ENCODE measurements around the gene CCSER1.
"Not testable (repeated sequence)": the region's sequence is repeated elsewhere in the genome, so short reads cannot be mapped to it uniquely, and the experiment has no call there.

The CCSER1 gene

DNA sequence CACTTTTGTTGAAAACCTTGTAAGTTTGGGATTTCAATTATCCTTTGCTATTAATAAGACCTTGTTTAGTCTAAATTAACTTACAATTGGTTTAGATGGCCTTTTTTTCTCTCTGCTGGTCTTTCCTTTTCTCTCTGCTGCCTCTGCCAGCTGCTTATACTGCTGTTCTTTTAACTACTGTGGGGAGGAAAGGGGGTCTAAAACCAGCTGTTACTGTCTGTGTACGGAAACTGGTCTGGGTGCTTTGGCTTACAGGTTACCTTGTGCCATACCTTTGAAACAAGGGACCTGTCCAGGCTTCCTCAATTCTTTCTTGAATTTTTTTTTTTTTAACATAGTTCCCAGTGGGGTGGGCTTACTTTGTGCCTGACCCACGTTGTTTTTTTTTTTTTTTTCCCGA lies 1230.8 kb downstream of the CCSER1 start:
- H3K9me3 ChIP-seq (ENCODE audit: control insufficient read depth, low read depth, low read length); H3K4me1 ChIP-seq (ENCODE audit: control insufficient read depth, low read depth, low read length); H3K4me3 ChIP-seq (ENCODE audit: low read length); H3K27me3 ChIP-seq (ENCODE audit: control insufficient read depth, insufficient read depth, low read length); H3K27ac ChIP-seq (ENCODE audit: low read length); H3K9ac ChIP-seq (ENCODE audit: low read length); H3K36me3 ChIP-seq (ENCODE audit: control insufficient read depth, low read depth, low read length): not testable (repeated sequence)

DNA sequence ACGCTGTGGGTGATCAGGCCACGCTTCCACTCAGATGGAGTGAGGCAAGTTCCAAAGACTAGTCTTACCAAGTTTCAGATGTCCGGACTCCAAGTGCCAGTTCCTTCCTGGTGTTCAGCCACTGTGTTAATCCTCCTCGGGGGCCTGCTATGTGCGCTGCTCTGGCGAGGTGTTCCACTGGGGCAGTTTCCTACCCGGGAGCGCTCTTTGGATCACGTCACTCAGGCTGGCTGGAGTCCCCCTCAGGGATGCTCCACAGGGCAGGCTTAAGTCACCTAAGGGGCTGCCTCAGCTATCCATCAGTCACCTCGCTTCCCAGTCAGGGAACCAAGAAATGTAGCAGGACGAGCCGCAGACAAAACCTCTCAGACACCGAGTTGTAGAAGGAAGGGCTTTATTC lies 1231.4 kb downstream of the CCSER1 start:
- not testable (repeated sequence) for H3K4me1 ChIP-seq (ENCODE audit: control insufficient read depth, low read depth, low read length); H3K36me3 ChIP-seq (ENCODE audit: control insufficient read depth, low read depth, low read length); H3K4me3 ChIP-seq (ENCODE audit: low read length); H3K9ac ChIP-seq (ENCODE audit: low read length); H3K27me3 ChIP-seq (ENCODE audit: control insufficient read depth, insufficient read depth, low read length); H3K9me3 ChIP-seq (ENCODE audit: control insufficient read depth, low read depth, low read length); H3K27ac ChIP-seq (ENCODE audit: low read length)

DNA sequence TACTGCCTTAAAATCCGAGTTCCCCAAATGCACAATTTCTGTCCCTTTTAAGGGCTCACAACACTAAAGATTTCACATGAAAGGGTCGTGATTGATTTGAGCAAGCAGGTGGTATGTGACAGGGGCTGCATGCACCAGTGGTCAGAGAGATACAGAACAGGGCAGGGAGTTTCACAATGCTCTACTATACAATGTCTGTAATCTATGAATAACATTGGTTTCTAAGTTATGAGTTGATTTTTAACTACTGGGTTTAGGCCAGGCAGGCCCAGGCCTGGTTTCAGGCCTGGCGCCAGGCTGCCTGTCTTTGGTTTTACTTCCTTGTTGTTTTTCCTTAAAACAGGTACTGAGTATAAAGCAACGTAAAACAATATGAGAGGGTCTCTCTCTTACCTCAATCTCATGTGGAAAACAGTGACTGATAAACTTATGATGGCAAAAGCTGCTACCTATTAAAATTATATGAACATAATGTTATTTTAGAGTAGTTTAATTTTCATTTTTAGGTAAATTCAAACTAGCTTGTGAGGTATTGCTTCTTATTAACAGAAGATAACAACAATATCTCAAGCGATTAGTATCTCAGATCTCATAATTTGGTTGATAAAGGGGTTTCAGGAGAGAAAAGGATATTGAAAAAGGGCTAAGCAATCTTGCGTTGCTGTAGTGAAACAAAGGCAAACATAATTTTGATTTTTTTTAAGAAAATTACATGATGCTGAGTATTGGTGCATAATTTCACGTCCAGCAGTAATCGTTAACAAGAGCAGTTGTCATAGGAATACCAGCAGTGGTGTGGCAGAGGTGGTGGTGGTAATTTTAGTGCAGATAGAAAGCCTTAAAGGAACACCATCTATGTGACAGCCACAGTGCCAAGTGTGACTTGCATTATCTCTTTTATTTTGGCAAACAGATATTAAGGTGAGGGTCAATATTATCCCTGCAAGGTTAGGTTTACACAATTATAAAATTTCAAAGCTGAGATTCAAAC lies 1232.1 kb downstream of the CCSER1 start:
- Histone ChIP-seq H3K4me3 (ENCODE audit: low read length) (no peak overlapping the region), H3K4me1 (ENCODE audit: control insufficient read depth, low read depth, low read length) (no peaks in the 10 kb centered on the region), H3K9ac (ENCODE audit: low read length) (no peak overlapping the region), H3K36me3 (ENCODE audit: control insufficient read depth, low read depth, low read length) (no peaks in the 10 kb centered on the region), H3K9me3 (ENCODE audit: control insufficient read depth, low read depth, low read length) (no peaks in the 10 kb centered on the region), H3K27ac (ENCODE audit: low read length) (no peak overlapping the region), H3K27me3 (ENCODE audit: control insufficient read depth, insufficient read depth, low read length) (no peaks in the 10 kb centered on the region)

DNA sequence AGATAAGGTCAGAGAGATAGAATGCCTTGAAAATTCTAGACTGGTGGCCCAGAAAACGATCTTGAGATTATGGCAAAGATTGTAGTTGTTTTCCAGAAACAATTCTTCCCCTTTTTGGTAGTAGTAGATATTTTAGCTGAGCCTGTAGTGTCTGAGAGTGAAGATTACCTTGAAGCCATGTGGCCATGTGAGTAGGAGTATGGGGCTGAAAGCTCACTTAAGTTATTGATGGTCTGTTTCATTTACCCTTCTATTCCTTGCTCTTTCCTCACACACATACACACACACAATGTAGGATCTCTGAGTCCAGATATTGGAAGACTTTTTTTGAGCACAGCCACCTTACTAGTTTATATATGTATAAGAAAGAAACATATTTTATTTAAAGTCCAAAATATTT lies 1234.9 kb downstream of the CCSER1 start:
- Histone ChIP-seq H3K27ac (ENCODE audit: low read length) (no peak overlapping the region), H3K27me3 (ENCODE audit: control insufficient read depth, insufficient read depth, low read length) (no peaks in the 10 kb centered on the region), H3K9me3 (ENCODE audit: control insufficient read depth, low read depth, low read length) (no peaks in the 10 kb centered on the region), H3K4me3 (ENCODE audit: low read length) (no peak overlapping the region), H3K4me1 (ENCODE audit: control insufficient read depth, low read depth, low read length) (no peaks in the 10 kb centered on the region), H3K9ac (ENCODE audit: low read length) (no peak overlapping the region), H3K36me3 (ENCODE audit: control insufficient read depth, low read depth, low read length) (no peaks in the 10 kb centered on the region)

DNA sequence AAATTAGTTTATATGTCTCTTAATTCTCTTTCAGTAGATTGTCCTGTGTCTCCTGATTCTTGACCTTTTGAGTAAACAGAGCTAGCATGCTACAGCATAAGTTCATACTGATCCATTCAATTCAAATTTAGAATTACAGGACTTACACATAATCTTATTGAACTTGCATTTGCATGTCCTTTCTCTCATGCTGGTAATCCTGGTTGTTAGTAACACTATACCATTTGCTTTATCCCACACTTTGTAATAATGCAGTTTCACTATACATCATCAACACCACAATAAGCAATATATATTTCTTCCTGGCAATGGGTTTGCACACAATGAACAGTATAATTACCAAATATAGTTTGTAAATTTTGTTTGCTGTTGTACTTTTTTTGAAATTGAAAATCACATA lies 1239.4 kb downstream of the CCSER1 start:
- no peak overlapping the region for H3K4me3 ChIP-seq (ENCODE audit: low read length)
- no peaks in the 10 kb centered on the region for H3K36me3 ChIP-seq (ENCODE audit: control insufficient read depth, low read depth, low read length)
- H3K4me1 ChIP-seq (ENCODE audit: control insufficient read depth, low read depth, low read length): no peaks in the 10 kb centered on the region
- H3K27me3 ChIP-seq (ENCODE audit: control insufficient read depth, insufficient read depth, low read length): no peaks in the 10 kb centered on the region
- H3K9ac ChIP-seq (ENCODE audit: low read length): no peak overlapping the region
- H3K9me3 ChIP-seq (ENCODE audit: control insufficient read depth, low read depth, low read length): no peaks in the 10 kb centered on the region
- H3K27ac ChIP-seq (ENCODE audit: low read length): no peak overlapping the region

DNA sequence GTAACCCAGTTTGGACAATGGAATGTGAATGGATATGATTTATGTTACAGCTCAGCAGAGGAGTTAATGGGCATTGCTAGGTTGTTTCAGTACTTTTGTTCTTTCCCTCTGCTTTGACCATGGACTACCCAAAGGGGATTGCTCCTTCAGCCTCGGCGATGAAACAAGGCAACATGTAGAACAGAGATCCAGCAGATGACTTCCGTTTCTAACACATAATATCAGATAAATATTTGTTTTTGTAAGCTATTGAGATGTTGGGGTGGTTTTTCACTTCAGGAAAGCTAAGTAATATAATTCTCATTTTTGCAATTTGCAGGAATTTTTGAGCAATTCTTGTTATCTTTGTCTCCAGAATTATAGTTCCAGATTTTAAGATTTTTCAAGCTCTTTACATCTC lies 1241.9 kb downstream of the CCSER1 start:
- Histone ChIP-seq H3K9me3 (ENCODE audit: control insufficient read depth, low read depth, low read length) (no peaks in the 10 kb centered on the region), H3K27me3 (ENCODE audit: control insufficient read depth, insufficient read depth, low read length) (no peaks in the 10 kb centered on the region), H3K9ac (ENCODE audit: low read length) (no peak overlapping the region), H3K27ac (ENCODE audit: low read length) (no peak overlapping the region), H3K36me3 (ENCODE audit: control insufficient read depth, low read depth, low read length) (no peaks in the 10 kb centered on the region), H3K4me1 (ENCODE audit: control insufficient read depth, low read depth, low read length) (no peaks in the 10 kb centered on the region), H3K4me3 (ENCODE audit: low read length) (no peak overlapping the region)

DNA sequence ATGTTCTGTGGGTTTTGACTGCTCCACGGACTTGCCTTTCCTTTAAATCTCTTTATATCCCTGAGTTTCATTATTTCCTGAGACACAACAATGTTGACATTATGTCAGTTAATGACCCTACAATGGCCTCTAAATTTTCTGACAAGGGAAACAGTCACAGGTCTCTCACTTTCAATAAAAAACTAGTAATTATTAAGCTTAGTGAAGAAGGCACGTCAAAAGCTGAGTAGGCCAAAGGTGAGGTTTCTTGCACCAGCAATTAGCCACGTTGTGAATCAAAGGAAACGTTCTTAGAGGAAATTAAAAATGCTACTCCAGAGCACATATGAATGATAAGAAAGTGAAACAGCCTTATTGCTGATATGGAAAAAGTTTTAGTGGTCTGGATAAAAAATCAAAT lies 1246.4 kb downstream of the CCSER1 start:
- H3K4me1 ChIP-seq (ENCODE audit: control insufficient read depth, low read depth, low read length): no peaks in the 10 kb centered on the region
- H3K36me3 ChIP-seq (ENCODE audit: control insufficient read depth, low read depth, low read length): no peaks in the 10 kb centered on the region
- no peaks in the 10 kb centered on the region for H3K27me3 ChIP-seq (ENCODE audit: control insufficient read depth, insufficient read depth, low read length)
- no peak overlapping the region for H3K4me3 ChIP-seq (ENCODE audit: low read length)
- no peak overlapping the region for H3K9ac ChIP-seq (ENCODE audit: low read length)
- H3K27ac ChIP-seq (ENCODE audit: low read length): no peak overlapping the region
- H3K9me3 ChIP-seq (ENCODE audit: control insufficient read depth, low read depth, low read length): no peaks in the 10 kb centered on the region

DNA sequence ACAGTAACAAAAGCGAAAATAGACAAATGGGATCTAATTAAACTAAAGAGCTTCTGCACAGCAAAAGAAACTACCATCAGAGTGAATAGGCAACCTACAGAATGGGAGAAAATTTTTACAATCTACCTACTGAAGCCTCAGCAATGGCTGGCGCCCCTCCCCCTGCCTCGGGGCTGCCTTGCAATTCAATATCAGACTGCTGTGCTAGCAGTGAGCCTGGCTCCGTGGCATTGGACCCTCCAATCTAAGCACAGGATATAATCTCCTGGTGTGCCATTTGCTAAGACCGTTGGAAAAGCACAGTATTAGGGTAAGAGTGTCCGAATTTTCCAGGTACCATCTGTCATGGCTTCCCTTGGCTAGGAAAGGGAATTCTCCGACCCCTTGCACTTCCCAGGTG lies 1278.2 kb downstream of the CCSER1 start:
- not testable (repeated sequence) for H3K4me1 ChIP-seq (ENCODE audit: control insufficient read depth, low read depth, low read length); H3K27me3 ChIP-seq (ENCODE audit: control insufficient read depth, insufficient read depth, low read length); H3K9me3 ChIP-seq (ENCODE audit: control insufficient read depth, low read depth, low read length); H3K27ac ChIP-seq (ENCODE audit: low read length); H3K9ac ChIP-seq (ENCODE audit: low read length); H3K4me3 ChIP-seq (ENCODE audit: low read length); H3K36me3 ChIP-seq (ENCODE audit: control insufficient read depth, low read depth, low read length)

DNA sequence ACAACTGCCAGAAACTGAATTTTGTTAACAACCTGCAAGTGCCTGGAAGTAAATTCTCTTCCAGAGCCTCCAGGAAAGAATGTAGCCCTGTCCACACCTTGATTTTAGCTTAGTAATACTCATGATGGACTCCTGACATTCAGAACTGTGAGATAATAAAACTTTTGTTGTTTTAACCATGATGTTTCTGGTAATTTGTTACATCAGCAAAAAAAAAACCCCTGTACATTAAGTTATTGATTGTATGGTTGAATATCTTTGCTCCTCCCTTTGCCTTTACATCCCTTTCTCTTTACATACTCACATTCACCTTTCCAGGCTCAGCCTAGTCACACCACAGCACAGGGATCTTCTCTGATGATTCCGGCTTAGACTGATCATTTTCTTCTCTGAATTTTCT lies 1294.8 kb downstream of the CCSER1 start:
- Histone ChIP-seq H3K27ac (ENCODE audit: low read length) (no peak overlapping the region), H3K9ac (ENCODE audit: low read length) (no peak overlapping the region), H3K4me3 (ENCODE audit: low read length) (no peak overlapping the region), H3K36me3 (ENCODE audit: control insufficient read depth, low read depth, low read length) (no peaks in the 10 kb centered on the region), H3K9me3 (ENCODE audit: control insufficient read depth, low read depth, low read length) (no peaks in the 10 kb centered on the region), H3K4me1 (ENCODE audit: control insufficient read depth, low read depth, low read length) (peaks cover 3% of the 10 kb centered on the region), H3K27me3 (ENCODE audit: control insufficient read depth, insufficient read depth, low read length) (no peaks in the 10 kb centered on the region)

DNA sequence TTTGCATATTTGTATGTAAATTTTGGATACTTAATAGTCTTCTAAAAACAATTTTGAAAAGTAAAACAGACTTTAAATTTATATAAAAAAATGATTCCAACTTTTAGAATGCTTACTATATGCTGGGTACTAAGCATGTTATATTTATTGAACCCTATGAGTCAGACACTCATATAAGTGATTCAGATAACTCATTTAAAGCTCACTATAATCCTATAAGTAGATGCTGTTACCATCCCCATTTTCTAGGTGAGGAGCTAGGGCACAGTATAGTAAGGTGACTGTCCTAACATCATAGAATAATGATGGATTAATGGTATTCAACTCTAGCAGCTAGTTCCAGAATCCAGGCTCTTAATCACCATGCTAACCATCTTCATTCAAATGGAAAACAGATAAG lies 1299.5 kb downstream of the CCSER1 start:
- H3K27me3 ChIP-seq (ENCODE audit: control insufficient read depth, insufficient read depth, low read length): no peaks in the 10 kb centered on the region
- H3K9me3 ChIP-seq (ENCODE audit: control insufficient read depth, low read depth, low read length): no peaks in the 10 kb centered on the region
- H3K9ac ChIP-seq (ENCODE audit: low read length): no peak overlapping the region
- peaks cover 6% of the 10 kb centered on the region for H3K4me1 ChIP-seq (ENCODE audit: control insufficient read depth, low read depth, low read length)
- no peak overlapping the region for H3K4me3 ChIP-seq (ENCODE audit: low read length)
- H3K27ac ChIP-seq (ENCODE audit: low read length): no peak overlapping the region
- H3K36me3 ChIP-seq (ENCODE audit: control insufficient read depth, low read depth, low read length): no peaks in the 10 kb centered on the region

DNA sequence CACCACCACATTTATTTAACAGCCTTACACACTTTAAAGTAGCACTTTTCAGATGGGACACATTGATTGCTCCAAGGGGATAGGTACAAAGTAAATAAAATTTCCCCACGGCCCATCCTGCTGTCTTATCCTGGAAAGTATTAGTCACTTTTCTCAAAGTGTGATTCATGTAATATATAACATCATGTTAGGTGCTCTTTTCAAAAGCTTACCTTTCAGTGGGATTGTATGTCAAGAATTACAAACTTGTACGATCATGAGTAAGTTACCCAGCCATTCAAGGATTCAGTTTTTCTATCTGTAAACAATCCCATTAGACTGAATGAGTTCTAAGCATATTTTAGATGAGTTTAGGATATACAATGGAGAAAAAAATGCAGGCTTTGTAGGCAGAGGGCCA lies 1300.0 kb downstream of the CCSER1 start:
- no peak overlapping the region for H3K27ac ChIP-seq (ENCODE audit: low read length)
- no peaks in the 10 kb centered on the region for H3K27me3 ChIP-seq (ENCODE audit: control insufficient read depth, insufficient read depth, low read length)
- no peak overlapping the region for H3K9ac ChIP-seq (ENCODE audit: low read length)
- no peaks in the 10 kb centered on the region for H3K36me3 ChIP-seq (ENCODE audit: control insufficient read depth, low read depth, low read length)
- H3K4me3 ChIP-seq (ENCODE audit: low read length): no peak overlapping the region
- no peaks in the 10 kb centered on the region for H3K9me3 ChIP-seq (ENCODE audit: control insufficient read depth, low read depth, low read length)
- H3K4me1 ChIP-seq (ENCODE audit: control insufficient read depth, low read depth, low read length): peaks cover 6% of the 10 kb centered on the region

DNA sequence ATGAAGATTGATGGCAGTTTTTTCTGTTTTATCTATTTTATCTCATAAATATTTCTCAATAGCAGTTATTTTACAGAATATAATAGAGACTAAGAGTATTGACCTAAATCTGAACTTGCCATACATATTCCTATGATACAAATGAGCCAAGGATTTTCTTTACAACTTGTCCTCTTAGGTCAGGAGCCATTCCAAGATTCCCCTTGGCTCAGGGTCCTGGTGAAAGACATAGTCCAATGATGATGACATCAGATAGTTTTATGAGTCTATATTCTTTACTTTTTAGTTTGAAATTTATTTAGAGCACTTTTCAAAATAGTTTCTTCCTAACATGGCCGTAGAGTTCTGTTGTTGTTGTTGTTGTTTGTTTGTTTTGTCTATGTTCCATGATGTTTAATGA lies 1307.4 kb downstream of the CCSER1 start:
- H3K4me1 ChIP-seq (ENCODE audit: control insufficient read depth, low read depth, low read length): no peaks in the 10 kb centered on the region
- no peaks in the 10 kb centered on the region for H3K9me3 ChIP-seq (ENCODE audit: control insufficient read depth, low read depth, low read length)
- H3K4me3 ChIP-seq (ENCODE audit: low read length): no peak overlapping the region
- H3K9ac ChIP-seq (ENCODE audit: low read length): no peak overlapping the region
- no peaks in the 10 kb centered on the region for H3K27me3 ChIP-seq (ENCODE audit: control insufficient read depth, insufficient read depth, low read length)
- no peaks in the 10 kb centered on the region for H3K36me3 ChIP-seq (ENCODE audit: control insufficient read depth, low read depth, low read length)
- no peak overlapping the region for H3K27ac ChIP-seq (ENCODE audit: low read length)
